Calu3 (cell line): Measurements from ENCODE around the gene ENG. TPM values are rescaled to one million over a fixed set of nuclear protein-coding genes. Genes with fewer than 3 reads are reported as not detected.

Experiments
- BruUV-seq: library from RNA; stranded (reverse); fragments of 400-500 nt; replicated peaks from 2 replicates; lab custom pipeline; 2021; lab: Mats Ljungman, UMichigan
- CTCF ChIA-PET: fragments of 300-600 bp; sonication (Branson Sonifier 250); formaldehyde crosslinking; loops from one replicate; lab custom pipeline; 2022; ENCODE audit warnings: antibody characterized with exemption; lab: Charles Lee
- DNase-seq: peaks from one replicate; pipeline ENCODE4 v3.0.0; 2022
- H3K27ac Mint-ChIP-seq: one replicate; pipeline ENCODE4 v1.8.0; 2022; ENCODE audit warnings: mixed read lengths; ENCODE audit not compliant: unreplicated experiment
- H3K27me3 Mint-ChIP-seq: one replicate; pipeline ENCODE4 v1.8.0; 2022; ENCODE audit warnings: mixed read lengths; ENCODE audit not compliant: unreplicated experiment
- H3K36me3 Mint-ChIP-seq: one replicate; pipeline ENCODE4 v1.8.0; 2022; ENCODE audit warnings: mild to moderate bottlenecking, moderate library complexity, mixed read lengths; ENCODE audit not compliant: insufficient read depth, unreplicated experiment
- H3K4me1 Mint-ChIP-seq: one replicate; pipeline ENCODE4 v1.8.0; 2022; ENCODE audit warnings: mild to moderate bottlenecking, low read depth, mixed read lengths; ENCODE audit not compliant: unreplicated experiment
- H3K4me3 Mint-ChIP-seq: one replicate; pipeline ENCODE4 v1.8.0; 2022; ENCODE audit warnings: mild to moderate bottlenecking, low read depth, moderate library complexity, mixed read lengths; ENCODE audit not compliant: unreplicated experiment
- H3K9me3 Mint-ChIP-seq: one replicate; pipeline ENCODE4 v1.8.0; 2022; ENCODE audit warnings: low read depth, mixed read lengths; ENCODE audit not compliant: unreplicated experiment
- CTCF ChIP-seq: fragments of 200-600 bp; IDR thresholded peaks from one replicate; pipeline ENCODE4 v1.8.0; 2022; ENCODE audit warnings: antibody characterized with exemption; ENCODE audit not compliant: unreplicated experiment
- intact Hi-C: fragments of 100-400 bp; cut with micrococcal nuclease; formaldehyde crosslinking; loops from one replicate; pipeline ENCODE4 v1.10.0; 2022; ENCODE audit not compliant: unreplicated experiment
- total RNA-seq: library from RNA; stranded (reverse); gene quantifications from 2 replicates; pipeline ENCODE4 v1.2.3, GENCODE V29; 2022

ENG gene
- total RNA-seq, 1 experiment from 2014 or later: not detected

- no TSS peak for BruUV-seq
- TF ChIP-seq CTCF: no peak
- Mint-ChIP-seq H3K9me3 (no peaks in the 10 kb centered on the region), H3K27ac (no peak overlapping the region), H3K27me3 (no peaks in the 10 kb centered on the region), H3K4me3 (no peak overlapping the region), H3K4me1 (no peaks in the 10 kb centered on the region), H3K36me3 (peaks cover 45% of the 10 kb centered on the region)
- CTCF ChIA-PET: no interaction called here
- DNase-seq: no peak
- intact Hi-C loops: no loop called here
Observed at GRCh38 chr9:127794001-127794791, 60.3 kb downstream of the ENG start.

GRCh38 chr9:127793093-127793708 is 61.3 kb downstream of the ENG start:
- no peak for DNase-seq
- TF ChIP-seq CTCF: no peak
- H3K27ac Mint-ChIP-seq: no peak overlapping the region
- H3K4me1 Mint-ChIP-seq: no peaks in the 10 kb centered on the region
- no peaks in the 10 kb centered on the region for H3K27me3 Mint-ChIP-seq
- H3K9me3 Mint-ChIP-seq: no peaks in the 10 kb centered on the region
- no peak overlapping the region for H3K4me3 Mint-ChIP-seq
- peaks cover 55% of the 10 kb centered on the region for H3K36me3 Mint-ChIP-seq
- BruUV-seq: no TSS peak
- intact Hi-C loops: no loop called here
- CTCF ChIA-PET: no interaction called here

- no peak for TF ChIP-seq CTCF
- intact Hi-C loops: no loop called here
- CTCF ChIA-PET: no interaction called here
- Mint-ChIP-seq H3K27ac (no peak overlapping the region), H3K27me3 (no peaks in the 10 kb centered on the region), H3K9me3 (no peaks in the 10 kb centered on the region), H3K4me3 (no peak overlapping the region), H3K36me3 (peaks cover 62% of the 10 kb centered on the region), H3K4me1 (no peaks in the 10 kb centered on the region)
- no TSS peak for BruUV-seq
- no peak for DNase-seq
Observed at GRCh38 chr9:127792417-127793031, 61.9 kb downstream of the ENG start.

GRCh38 chr9:127791085-127791484 is 63.4 kb downstream of the ENG start:
- intact Hi-C loops: no loop called here
- CTCF ChIA-PET: interaction anchor here (0.6 kb wide), 1 partner anchor 79 kb away, joined by 5 read pairs; no protein-coding TSS in a partner anchor
- no peak for TF ChIP-seq CTCF
- DNase-seq: no peak
- Mint-ChIP-seq H3K9me3 (no peaks in the 10 kb centered on the region), H3K4me3 (no peak overlapping the region), H3K36me3 (peaks cover 71% of the 10 kb centered on the region), H3K27ac (no peak overlapping the region), H3K27me3 (no peaks in the 10 kb centered on the region), H3K4me1 (no peaks in the 10 kb centered on the region)
- no TSS peak for BruUV-seq
